Kidney (tissue), 14 donors: Measurements from ENCODE around the gene COMMD3. TPM values are rescaled to one million over a fixed set of nuclear protein-coding genes. Genes with fewer than 3 reads are reported as not detected.

ENCODE experiments used
- DNase-seq, 5 donors: peaks; one replicate each; pipeline ENCODE4 v3.0.0-alpha.2; 2013 to 2020
- FAIRE-seq: peaks from 2 replicates; lab custom pipeline; 2012; peaks lifted over from hg19 to GRCh38; lab: Jason Lieb, UNC
- H3K27ac ChIP-seq, 2 donors: one replicate each; pipeline ENCODE4 v1.7.0; 2013; ENCODE audit warnings: low read depth in 2 of 2, low read length in 2 of 2, inconsistent platforms in 1 of 2
- H3K27me3 ChIP-seq: one replicate; pipeline ENCODE4 v1.7.1; 2013; ENCODE audit warnings: low read length, inconsistent platforms; ENCODE audit not compliant: control insufficient read depth, insufficient read depth
- H3K36me3 ChIP-seq, 3 donors: one replicate each; pipeline versions ENCODE4 v1.7.0 to v1.7.1; 2013; ENCODE audit warnings: low read length in 3 of 3, control low read depth in 1 of 3, inconsistent platforms in 1 of 3; ENCODE audit not compliant: insufficient read depth in 3 of 3, control insufficient read depth in 2 of 3
- H3K4me1 ChIP-seq, 3 donors: one replicate each; pipeline versions ENCODE4 v1.7.0 to v1.7.1; 2013; ENCODE audit warnings: low read length in 3 of 3, inconsistent platforms in 1 of 3, low read depth in 1 of 3; ENCODE audit not compliant: control insufficient read depth in 2 of 3, insufficient read depth in 2 of 3
- H3K4me3 ChIP-seq, 3 donors: one replicate each; pipeline versions ENCODE4 v1.7.0 to v1.8.1; 2013; ENCODE audit warnings: low read length in 3 of 3, control low read depth in 1 of 3, inconsistent platforms in 1 of 3
- H3K9ac ChIP-seq, 3 donors: one replicate each; pipeline versions ENCODE4 v1.7.0 to v1.7.1; 2013; ENCODE audit warnings: low read length in 3 of 3, control low read depth in 1 of 3, inconsistent platforms in 1 of 3
- H3K9me3 ChIP-seq, 3 donors: one replicate each; pipeline versions ENCODE4 v1.7.0 to v1.7.1; 2013; ENCODE audit warnings: low read length in 3 of 3, control low read depth in 1 of 3, inconsistent platforms in 1 of 3; ENCODE audit not compliant: control insufficient read depth in 2 of 3, insufficient read depth in 1 of 3
- intact Hi-C: fragments of 100-400 bp; cut with DNase I; formaldehyde crosslinking; loops from one replicate; pipeline ENCODE4 v1.11.1; 2022
- polyA plus RNA-seq: library from polyadenylated mRNA; stranded (reverse); fragments of 350-450 nt; fragmentation: Illumina TruSeq; extraction: RNeasy Lipid Tissue Mini Kit (QIAGEN cat#74804); gene quantifications from one replicate; pipeline ENCODE4 v1.2.3, GENCODE V29; 2014; ENCODE audit warnings: low read depth, low replicate concordance; ENCODE audit not compliant: insufficient read depth
- total RNA-seq: library from RNA; stranded (reverse); fragmentation: NEBNext Ultra II Directional; extraction: Animal tissue kit (Norgen Biotek cat#: 25700); gene quantifications from one replicate; pipeline ENCODE4 v1.2.1, GENCODE V29; 2021
- TF ChIP-seq, protein P1 (sequence below): IDR thresholded peaks from 3 replicates; pipeline ENCODE4 v1.5.1; 2012; ENCODE audit warnings: mild to moderate bottlenecking, moderate library complexity, borderline replicate concordance; ENCODE audit not compliant: insufficient read depth; ENCODE audit errors: extremely low read depth
- donor health status: control.
- donor health status: control.
- donor health status: control.
- donor health status: control.
- donor health status: control.
- donor health status: DM: yes; HTN: yes; CAD: no.
- donor health status: Normal renal cell carcinoma (clear cell type).

The COMMD3 gene
- total and polyA plus RNA-seq, 2 donors from 2014 or later: 46.2 to 72.8 TPM

DNA sequence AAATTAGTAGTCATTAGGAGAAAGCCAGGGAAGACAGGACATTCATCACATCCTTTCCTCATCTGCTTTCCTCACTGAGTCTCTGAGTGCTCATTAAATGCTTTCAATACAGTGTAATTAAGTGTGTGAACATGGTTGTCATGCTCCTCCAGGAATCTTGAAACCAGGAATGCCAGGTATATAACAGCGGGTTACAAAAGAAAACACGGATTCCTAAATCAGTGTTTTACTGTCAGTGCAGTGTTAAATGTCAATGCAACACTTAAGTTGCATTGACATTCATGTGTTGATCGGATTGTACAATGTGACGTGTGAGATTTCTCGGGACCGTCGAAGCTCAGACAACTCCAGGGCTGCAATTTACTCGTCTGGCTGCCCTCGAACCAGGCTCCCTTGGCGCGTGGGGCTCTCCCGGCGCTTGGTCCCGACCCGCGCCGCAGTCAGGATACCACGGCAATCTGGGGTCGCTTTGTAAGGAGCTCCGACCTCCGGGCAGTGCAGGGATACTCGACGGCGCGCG, 28.7 kb downstream of the COMMD3 start:
- peaks cover 59% of the 10 kb centered on the region for H3K27me3 ChIP-seq
- peaks cover 0 to 5% (median 2%) of the 10 kb centered on the region in 3 donors for H3K4me1 ChIP-seq
- no peak overlapping the region for H3K27ac ChIP-seq
- FAIRE-seq: no peak
- intact Hi-C loops: no loop called here
- TF ChIP-seq, protein P1, sequence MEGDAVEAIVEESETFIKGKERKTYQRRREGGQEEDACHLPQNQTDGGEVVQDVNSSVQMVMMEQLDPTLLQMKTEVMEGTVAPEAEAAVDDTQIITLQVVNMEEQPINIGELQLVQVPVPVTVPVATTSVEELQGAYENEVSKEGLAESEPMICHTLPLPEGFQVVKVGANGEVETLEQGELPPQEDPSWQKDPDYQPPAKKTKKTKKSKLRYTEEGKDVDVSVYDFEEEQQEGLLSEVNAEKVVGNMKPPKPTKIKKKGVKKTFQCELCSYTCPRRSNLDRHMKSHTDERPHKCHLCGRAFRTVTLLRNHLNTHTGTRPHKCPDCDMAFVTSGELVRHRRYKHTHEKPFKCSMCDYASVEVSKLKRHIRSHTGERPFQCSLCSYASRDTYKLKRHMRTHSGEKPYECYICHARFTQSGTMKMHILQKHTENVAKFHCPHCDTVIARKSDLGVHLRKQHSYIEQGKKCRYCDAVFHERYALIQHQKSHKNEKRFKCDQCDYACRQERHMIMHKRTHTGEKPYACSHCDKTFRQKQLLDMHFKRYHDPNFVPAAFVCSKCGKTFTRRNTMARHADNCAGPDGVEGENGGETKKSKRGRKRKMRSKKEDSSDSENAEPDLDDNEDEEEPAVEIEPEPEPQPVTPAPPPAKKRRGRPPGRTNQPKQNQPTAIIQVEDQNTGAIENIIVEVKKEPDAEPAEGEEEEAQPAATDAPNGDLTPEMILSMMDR: no peak
- H3K36me3 ChIP-seq: no peaks in the 10 kb centered on the region
- no peak overlapping the region for H3K9ac ChIP-seq
- H3K4me3 ChIP-seq: no peak overlapping the region
- DNase-seq: peak in 1 of 5 donors; percentile 25
- peaks cover 0 to 3% (median 0%) of the 10 kb centered on the region in 3 donors for H3K9me3 ChIP-seq

DNA sequence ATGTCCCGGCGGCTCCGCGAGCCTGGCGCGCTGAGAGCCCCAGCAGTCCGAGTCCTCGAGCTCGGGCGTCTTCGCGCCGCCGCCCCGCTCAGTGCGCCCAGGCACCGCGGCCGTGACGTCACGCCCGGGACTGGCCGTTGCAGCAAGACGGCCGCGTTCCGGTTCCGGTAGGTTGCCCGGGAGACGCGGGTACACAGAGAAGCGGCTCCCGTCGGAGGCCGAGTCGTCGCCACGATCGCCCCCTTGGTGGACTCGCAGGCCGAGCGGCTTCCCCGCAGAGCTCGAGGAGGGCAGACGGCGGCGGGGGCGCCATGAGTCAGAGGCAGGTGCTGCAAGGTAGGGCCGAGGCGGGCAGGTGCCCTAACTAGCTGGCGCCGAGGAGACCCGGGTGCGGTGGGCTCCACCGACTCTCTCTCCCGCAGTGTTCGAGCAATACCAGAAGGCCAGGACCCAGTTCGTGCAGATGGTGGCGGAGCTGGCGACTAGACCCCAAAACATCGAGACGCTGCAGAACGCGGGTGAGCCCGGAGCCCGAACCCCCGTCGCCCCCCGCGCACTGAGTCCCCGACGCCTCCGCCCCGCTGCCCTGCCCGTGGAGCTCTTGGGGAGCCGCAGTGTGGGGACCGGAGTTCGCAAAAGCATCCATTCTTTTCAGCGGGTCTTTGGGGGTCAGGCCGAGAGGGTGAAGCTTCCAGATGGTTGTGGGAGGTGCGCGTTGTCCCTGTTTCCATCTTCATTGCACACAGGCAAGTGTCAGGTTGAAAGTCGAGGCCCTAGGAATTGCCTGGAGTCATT, 29.3 kb downstream of the COMMD3 start, which contains the start of gene SPAG6:
Gene SPAG6, plus strand, starts transcription at position 196 of the 795 bp plus-strand sequence. Its CDS starts 116 bp downstream, at position 312.
- H3K4me1 ChIP-seq: peaks cover 0 to 5% (median 0%) of the 10 kb centered on the region in 3 donors
- DNase-seq (peak; percentile 75 to 84 (median 81)), FAIRE-seq (no peak)
- no peak within 1 kb of the TSS for H3K9ac ChIP-seq
- no peak within 1 kb of the TSS for H3K27ac ChIP-seq
- H3K27me3 ChIP-seq: peaks cover 59% of the 10 kb centered on the region
- no peak within 1 kb of the TSS for H3K4me3 ChIP-seq
- H3K36me3 ChIP-seq: no peaks in the 10 kb centered on the region
- intact Hi-C loops: no loop called here
- TF ChIP-seq, protein P1: no peak
- peaks cover 0 to 3% (median 0%) of the 10 kb centered on the region in 3 donors for H3K9me3 ChIP-seq

GRCh38 chr10:22346096-22346661, 30.0 kb downstream of the COMMD3 start:
- TF ChIP-seq, protein P1: no peak
- no peak overlapping the region for H3K9ac ChIP-seq
- H3K4me1 ChIP-seq: peaks cover 0 to 4% (median 0%) of the 10 kb centered on the region in 3 donors
- no peak for FAIRE-seq
- H3K27me3 ChIP-seq: peaks cover 59% of the 10 kb centered on the region
- DNase-seq: peak in 2 of 5 donors; percentile 24 to 54
- no peak overlapping the region for H3K4me3 ChIP-seq
- no peaks in the 10 kb centered on the region for H3K36me3 ChIP-seq
- H3K27ac ChIP-seq: no peak overlapping the region
- peaks cover 0 to 3% (median 0%) of the 10 kb centered on the region in 3 donors for H3K9me3 ChIP-seq
- intact Hi-C loops: no loop called here
